Peyer's patch (tissue), 4 donors: ENCODE results near the gene KCNIP4.

Experiments
- CTCF ChIP-seq, 6 experiments: fragments of 450-650 bp in 4 of 6; fragments of 200-600 bp in 2 of 6; sonication (generic) in 1 of 6; IDR thresholded peaks; one replicate each; pipeline ENCODE4 v1.5.1; 2017 to 2019; ENCODE audit warnings: antibody characterized with exemption in 6 of 6, mild to moderate bottlenecking in 3 of 6, moderate library complexity in 1 of 6
- POLR2A ChIP-seq, 2 donors: fragments of 450-650 bp; IDR thresholded peaks; one replicate each; pipeline ENCODE4 v1.5.1; 2017; ENCODE audit warnings: antibody characterized with exemption in 2 of 2, mild to moderate bottlenecking in 2 of 2, moderate library complexity in 2 of 2

DNA sequence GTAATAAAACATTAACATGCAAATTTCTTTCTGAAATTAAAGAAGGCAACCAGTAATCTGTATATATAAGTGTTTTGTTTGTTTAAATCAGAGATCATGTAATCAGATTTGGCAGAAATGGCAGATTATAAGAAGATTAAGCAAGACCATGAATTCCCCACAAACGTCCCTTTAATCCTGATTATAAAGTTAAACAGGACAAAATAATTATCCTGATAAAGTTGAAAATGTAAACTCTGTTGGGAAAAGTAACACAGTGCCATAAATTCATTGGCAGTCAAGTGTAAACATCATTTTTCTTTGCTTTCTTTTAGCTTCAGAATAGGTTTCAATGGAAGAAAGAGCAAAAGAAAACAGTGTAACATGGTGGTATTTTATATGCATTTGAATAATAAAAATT lies 256.3 kb downstream of the KCNIP4 start:
- no peak for TF ChIP-seq CTCF (IDR thresholded peaks at IDR 0.05)
- no peak for TF ChIP-seq POLR2A (IDR thresholded peaks at IDR 0.05)
